GM12878 (cell line): Measurements from ENCODE around the gene TUBA8. TPM values are rescaled to one million over a fixed set of nuclear protein-coding genes. Genes with fewer than 3 reads are reported as not detected.

Source experiments
- BMI1 ChIP-seq: fragments of 450-650 bp; IDR thresholded peaks from 2 replicates; pipeline ENCODE4 v1.6.1; 2016; ENCODE audit warnings: mild to moderate bottlenecking, moderate library complexity, borderline replicate concordance
- CBFB ChIP-seq: IDR thresholded peaks from 2 replicates; pipeline ENCODE4 v1.6.1; 2016; ENCODE audit warnings: antibody characterized with exemption, low read depth
- CBX5 ChIP-seq: sonication (generic); IDR thresholded peaks from 2 replicates; pipeline ENCODE4 v1.6.1; 2016; ENCODE audit warnings: low read depth, moderate library complexity, mild to moderate bottlenecking, inconsistent platforms
- CREB1 ChIP-seq: IDR thresholded peaks from 2 replicates; pipeline ENCODE4 v1.6.1; 2012; ENCODE audit warnings: low read depth, mild to moderate bottlenecking, inconsistent platforms
- CTCF ChIP-seq, 3 experiments: IDR thresholded peaks in 2 of 3; conservative IDR thresholded peaks in 1 of 3; 2 replicates each; pipeline ENCODE4 v1.5.1; 2011; ENCODE audit warnings: low read depth in 3 of 3, low read length in 3 of 3, mild to moderate bottlenecking in 3 of 3, control low read depth in 2 of 3, moderate library complexity in 2 of 3, inconsistent platforms in 1 of 3, mixed read lengths in 1 of 3; ENCODE audit not compliant: control insufficient read depth in 2 of 3, insufficient read depth in 1 of 3; ENCODE audit errors: extremely low read depth in 1 of 3
- GABPA ChIP-seq: IDR thresholded peaks from 2 replicates; pipeline ENCODE4 v1.6.1; 2014; ENCODE audit warnings: antibody characterized with exemption, low read depth, mild to moderate bottlenecking, inconsistent platforms
- GATAD2B ChIP-seq: fragments of 450-650 bp; conservative IDR thresholded peaks from 2 replicates; pipeline ENCODE4 v1.6.1; 2017; ENCODE audit warnings: low read depth, mild to moderate bottlenecking, moderate library complexity
- HSF1 ChIP-seq: fragments of 150-350 bp; IDR thresholded peaks from 2 replicates; pipeline ENCODE4 v1.6.1; 2014; ENCODE audit warnings: mild to moderate bottlenecking, low read depth, low read length
- IKZF1 ChIP-seq: fragments of 450-650 bp; conservative IDR thresholded peaks from 2 replicates; pipeline ENCODE4 v1.6.1; 2017; ENCODE audit warnings: antibody characterized with exemption, mild to moderate bottlenecking
- IKZF2 ChIP-seq, 2 experiments: fragments of 450-650 bp; IDR thresholded peaks; 2 replicates each; pipeline ENCODE4 v1.6.1; 2017; ENCODE audit warnings: mild to moderate bottlenecking in 2 of 2, moderate library complexity in 2 of 2
- KLF5 ChIP-seq: fragments of 450-650 bp; IDR thresholded peaks from 2 replicates; pipeline ENCODE4 v1.6.1; 2014; ENCODE audit warnings: mild to moderate bottlenecking; ENCODE audit not compliant: partially characterized antibody
- MEF2A ChIP-seq: IDR thresholded peaks from 2 replicates; pipeline ENCODE4 v1.6.1; 2011; ENCODE audit warnings: low read depth, mild to moderate bottlenecking, low read length, moderate library complexity; ENCODE audit not compliant: insufficient read depth
- MTA2 ChIP-seq: fragments of 450-650 bp; IDR thresholded peaks from 2 replicates; pipeline ENCODE4 v1.6.1; 2016; ENCODE audit warnings: low read depth, mild to moderate bottlenecking, moderate library complexity
- NBN ChIP-seq: fragments of 450-650 bp; IDR thresholded peaks from 2 replicates; pipeline ENCODE4 v1.6.1; 2016
- NR2F1 ChIP-seq: fragments of 450-650 bp; conservative IDR thresholded peaks from 2 replicates; pipeline ENCODE4 v1.6.1; 2017; ENCODE audit warnings: mild to moderate bottlenecking
- PAX5 ChIP-seq: IDR thresholded peaks from 2 replicates; pipeline ENCODE4 v1.6.1; 2011; ENCODE audit warnings: low read depth, low read length, borderline replicate concordance
- RAD21 ChIP-seq: IDR thresholded peaks from 2 replicates; pipeline ENCODE4 v1.6.1; 2011; ENCODE audit warnings: mild to moderate bottlenecking, low read depth, low read length, moderate library complexity; ENCODE audit not compliant: insufficient read depth
- RBBP5 ChIP-seq: fragments of 200-600 bp; sonication (generic); conservative IDR thresholded peaks from 2 replicates; pipeline ENCODE4 v1.6.1; 2016
- RELB ChIP-seq: fragments of 450-650 bp; IDR thresholded peaks from 2 replicates; pipeline ENCODE4 v1.6.1; 2017; ENCODE audit warnings: low read depth, mild to moderate bottlenecking, moderate library complexity
- TAF1 ChIP-seq: IDR thresholded peaks from 2 replicates; pipeline ENCODE4 v1.6.1; 2011; ENCODE audit warnings: mild to moderate bottlenecking, low read depth, low read length, borderline replicate concordance
- YY1 ChIP-seq: IDR thresholded peaks from 2 replicates; pipeline ENCODE4 v1.6.1; 2011; ENCODE audit warnings: low read depth, mild to moderate bottlenecking, low read length
- polyA plus RNA-seq, 11 experiments: library from polyadenylated mRNA; depleted of rRNA in 4 of 11; unstranded in 6 of 11; stranded (reverse) in 5 of 11; fragments of >200 nt; fragmentation: Nextera tagmentation in 4 of 11; fragmentation: Illumina TruSeq in 1 of 11; extraction: Ambion mirVana in 4 of 11; extraction: Trizol in 1 of 11; gene quantifications; 1 replicate in 1 of 11; 2 replicates in 10 of 11; pipeline versions ENCODE4 v1.2.1 to v1.2.3, GENCODE V29; 2011 to 2016; ENCODE audit warnings: inconsistent platforms in 2 of 11, missing spikeins in 2 of 11, low read depth in 1 of 11
- total RNA-seq, 4 experiments: library from RNA; depleted of rRNA in 3 of 4; stranded (reverse); fragments of >200 nt in 3 of 4; fragmentation: Illumina TruSeq in 1 of 4; extraction: Trizol in 1 of 4; gene quantifications; 2 replicates each; pipeline versions ENCODE4 v1.2.1 to v1.2.3, GENCODE V29; 2013 to 2021
- TF ChIP-seq, protein P1 (sequence below): fragments of 450-650 bp; IDR thresholded peaks from 2 replicates; pipeline ENCODE4 v1.6.1; 2018; ENCODE audit warnings: mild to moderate bottlenecking, low read depth, moderate library complexity; ENCODE audit not compliant: partially characterized antibody
- TF ChIP-seq, protein P2 (sequence below): IDR thresholded peaks from 2 replicates; pipeline ENCODE4 v1.6.1; 2012; ENCODE audit warnings: low read depth, low read length, improper control_type of control experiment

Gene TUBA8
- total and polyA plus RNA-seq, 10 of the 15 experiments (the other 5 are each of a cell fraction or from before 2014, with no cell fraction given), result 2.2 to 30.3 (median 21.0) TPM

- TF ChIP-seq, protein P1, sequence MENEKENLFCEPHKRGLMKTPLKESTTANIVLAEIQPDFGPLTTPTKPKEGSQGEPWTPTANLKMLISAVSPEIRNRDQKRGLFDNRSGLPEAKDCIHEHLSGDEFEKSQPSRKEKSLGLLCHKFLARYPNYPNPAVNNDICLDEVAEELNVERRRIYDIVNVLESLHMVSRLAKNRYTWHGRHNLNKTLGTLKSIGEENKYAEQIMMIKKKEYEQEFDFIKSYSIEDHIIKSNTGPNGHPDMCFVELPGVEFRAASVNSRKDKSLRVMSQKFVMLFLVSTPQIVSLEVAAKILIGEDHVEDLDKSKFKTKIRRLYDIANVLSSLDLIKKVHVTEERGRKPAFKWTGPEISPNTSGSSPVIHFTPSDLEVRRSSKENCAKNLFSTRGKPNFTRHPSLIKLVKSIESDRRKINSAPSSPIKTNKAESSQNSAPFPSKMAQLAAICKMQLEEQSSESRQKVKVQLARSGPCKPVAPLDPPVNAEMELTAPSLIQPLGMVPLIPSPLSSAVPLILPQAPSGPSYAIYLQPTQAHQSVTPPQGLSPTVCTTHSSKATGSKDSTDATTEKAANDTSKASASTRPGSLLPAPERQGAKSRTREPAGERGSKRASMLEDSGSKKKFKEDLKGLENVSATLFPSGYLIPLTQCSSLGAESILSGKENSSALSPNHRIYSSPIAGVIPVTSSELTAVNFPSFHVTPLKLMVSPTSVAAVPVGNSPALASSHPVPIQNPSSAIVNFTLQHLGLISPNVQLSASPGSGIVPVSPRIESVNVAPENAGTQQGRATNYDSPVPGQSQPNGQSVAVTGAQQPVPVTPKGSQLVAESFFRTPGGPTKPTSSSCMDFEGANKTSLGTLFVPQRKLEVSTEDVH, result no peak
- peak; percentile 60; the same call in 1 of the 2 replicates for TF ChIP-seq TAF1
- TF ChIP-seq CREB1, result no peak
- TF ChIP-seq PAX5, result peak; percentile 94
- peak; percentile 28 to 34; a peak in 1 of 4 replicates for TF ChIP-seq IKZF2 (IDR thresholded peaks at IDR 0.05)
- TF ChIP-seq, protein P2, sequence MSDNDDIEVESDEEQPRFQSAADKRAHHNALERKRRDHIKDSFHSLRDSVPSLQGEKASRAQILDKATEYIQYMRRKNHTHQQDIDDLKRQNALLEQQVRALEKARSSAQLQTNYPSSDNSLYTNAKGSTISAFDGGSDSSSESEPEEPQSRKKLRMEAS, result peak; percentile 70; the same call in 1 of the 2 replicates
- no peak for TF ChIP-seq CBFB
- no peak for TF ChIP-seq YY1
- no peak for TF ChIP-seq BMI1
- no peak for TF ChIP-seq NBN
- no peak for TF ChIP-seq MEF2A
- peak; percentile 46; the same call in 1 of the 2 replicates for TF ChIP-seq NR2F1
- no peak for TF ChIP-seq RELB
- TF ChIP-seq CTCF (IDR thresholded peaks at IDR 0.05 in 2 of 3, conservative IDR thresholded peaks at IDR 0.05 in 1 of 3; ENCODE audit: control insufficient read depth in 2 of 3, extremely low read depth in 1 of 3, insufficient read depth in 1 of 3, low read depth in 3 of 3, low read length in 3 of 3), result peak in 1 of 3 experiments; percentile 16; a peak in 1 of 6 replicates
- TF ChIP-seq IKZF1, result peak; percentile 68; the same call in 1 of the 2 replicates
- TF ChIP-seq RAD21, result 0 out of 2 replicates have a peak, but pooled peaks have one; percentile 8
- TF ChIP-seq CBX5, result 0 out of 2 replicates have a peak, but pooled peaks have one; percentile 28
- TF ChIP-seq MTA2, result 0 out of 2 replicates have a peak, but pooled peaks have one; percentile 20
- TF ChIP-seq GATAD2B, result no peak
- no peak for TF ChIP-seq HSF1
- no peak for TF ChIP-seq KLF5
- no peak for TF ChIP-seq GABPA
- no peak for TF ChIP-seq RBBP5
Measured at GRCh38 chr22:18110194-18110953, at the start of gene TUBA8 (continued).
